Uterus (tissue), 4 donors: ENCODE measurements around the gene TLE2. TPM values are rescaled to one million over a fixed set of nuclear protein-coding genes. Genes with fewer than 3 reads are reported as not detected.

ENCODE experiments used
- DNase-seq, 2 donors: peaks; one replicate each; pipeline ENCODE4 v3.0.0-alpha.2; 2019 to 2020
- H3K27ac ChIP-seq, 2 donors: fragments of 200-600 bp; sonication (generic); 1 replicate in 1 of 2; 2 replicates in 1 of 2; pipeline ENCODE4 v1.5.1; 2016 to 2018
- H3K27me3 ChIP-seq, 2 donors: fragments of 200-600 bp; sonication (generic); one replicate each; pipeline ENCODE4 v1.5.1; 2018 to 2019; ENCODE audit warnings: control low read depth in 1 of 2
- H3K36me3 ChIP-seq, 2 donors: fragments of 200-600 bp; sonication (generic); one replicate each; pipeline ENCODE4 v1.5.1; 2019; ENCODE audit warnings: control low read depth in 1 of 2
- H3K4me1 ChIP-seq, 2 donors: fragments of 200-600 bp; sonication (generic); one replicate each; pipeline ENCODE4 v1.5.1; 2018 to 2019; ENCODE audit warnings: control low read depth in 1 of 2
- H3K4me3 ChIP-seq, 2 donors: fragments of 200-600 bp; sonication (generic); 1 replicate in 1 of 2; 2 replicates in 1 of 2; pipeline ENCODE4 v1.5.1; 2018 to 2019; ENCODE audit warnings: mild to moderate bottlenecking in 1 of 2
- H3K9me3 ChIP-seq, 2 donors: fragments of 200-600 bp; sonication (generic); one replicate each; pipeline ENCODE4 v1.5.1; 2019; ENCODE audit warnings: control low read depth in 1 of 2
- POLR2A ChIP-seq, 2 donors: fragments of 450-650 bp; IDR thresholded peaks; one replicate each; pipeline ENCODE4 v1.6.1; 2016; ENCODE audit warnings: antibody characterized with exemption in 2 of 2, mild to moderate bottlenecking in 1 of 2, moderate library complexity in 1 of 2
- intact Hi-C: fragments of 100-400 bp; cut with DNase I; formaldehyde crosslinking; loops from one replicate; pipeline ENCODE4 v1.15.1; 2023; ENCODE audit warnings: low total_unique reads
- total RNA-seq, 4 donors: library from RNA; depleted of rRNA in 3 of 4; stranded (reverse); fragments of >200 nt in 3 of 4; gene quantifications; one replicate each; pipeline versions ENCODE4 v1.1.0 to v1.2.4, GENCODE V29; 2014 to 2023
- TF ChIP-seq, protein P1 (sequence below), 4 experiments: fragments of 200-600 bp in 2 of 4; fragments of 450-650 bp in 2 of 4; sonication (generic) in 2 of 4; IDR thresholded peaks; one replicate each; pipeline ENCODE4 v1.5.1; 2016 to 2019; ENCODE audit warnings: antibody characterized with exemption in 4 of 4, mild to moderate bottlenecking in 2 of 4, moderate library complexity in 1 of 4
- donor health status: DM: yes; HTN: yes; CAD: no.

Gene TLE2
- total RNA-seq, 4 donors from 2014 or later = 24.9 to 102 (median 62.3) TPM

DNA sequence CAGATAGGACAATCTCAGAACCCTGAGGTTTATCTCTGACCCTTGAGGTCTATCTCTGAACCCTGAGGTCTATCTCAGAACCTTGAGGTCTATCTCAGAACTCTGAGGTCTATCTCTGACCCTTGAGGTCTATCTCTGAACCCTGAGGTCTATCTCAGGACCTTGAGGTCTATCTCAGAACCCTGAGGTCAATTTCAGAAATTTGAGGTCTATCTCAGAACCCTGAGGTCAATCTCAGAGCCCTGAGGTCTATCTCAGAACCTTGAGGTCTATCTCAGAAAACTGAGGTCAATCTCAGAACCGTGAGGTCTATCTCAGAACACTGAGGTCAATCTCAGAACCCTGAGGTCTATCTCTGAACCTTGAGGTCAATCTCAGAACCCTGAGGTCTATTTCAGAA, 2.3 kb downstream of the TLE2 start:
- H3K4me1 ChIP-seq = peaks cover 0 to 7% of the 10 kb centered on the region in 2 donors
- TF ChIP-seq POLR2A (IDR thresholded peaks at IDR 0.05) = no peak
- TF ChIP-seq, protein P1, sequence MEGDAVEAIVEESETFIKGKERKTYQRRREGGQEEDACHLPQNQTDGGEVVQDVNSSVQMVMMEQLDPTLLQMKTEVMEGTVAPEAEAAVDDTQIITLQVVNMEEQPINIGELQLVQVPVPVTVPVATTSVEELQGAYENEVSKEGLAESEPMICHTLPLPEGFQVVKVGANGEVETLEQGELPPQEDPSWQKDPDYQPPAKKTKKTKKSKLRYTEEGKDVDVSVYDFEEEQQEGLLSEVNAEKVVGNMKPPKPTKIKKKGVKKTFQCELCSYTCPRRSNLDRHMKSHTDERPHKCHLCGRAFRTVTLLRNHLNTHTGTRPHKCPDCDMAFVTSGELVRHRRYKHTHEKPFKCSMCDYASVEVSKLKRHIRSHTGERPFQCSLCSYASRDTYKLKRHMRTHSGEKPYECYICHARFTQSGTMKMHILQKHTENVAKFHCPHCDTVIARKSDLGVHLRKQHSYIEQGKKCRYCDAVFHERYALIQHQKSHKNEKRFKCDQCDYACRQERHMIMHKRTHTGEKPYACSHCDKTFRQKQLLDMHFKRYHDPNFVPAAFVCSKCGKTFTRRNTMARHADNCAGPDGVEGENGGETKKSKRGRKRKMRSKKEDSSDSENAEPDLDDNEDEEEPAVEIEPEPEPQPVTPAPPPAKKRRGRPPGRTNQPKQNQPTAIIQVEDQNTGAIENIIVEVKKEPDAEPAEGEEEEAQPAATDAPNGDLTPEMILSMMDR (IDR thresholded peaks at IDR 0.05) = no peak
- H3K4me3 ChIP-seq = no peak overlapping the region
- DNase-seq = no peak
- H3K27me3 ChIP-seq = no peaks in the 10 kb centered on the region
- no peaks in the 10 kb centered on the region for H3K9me3 ChIP-seq
- no peaks in the 10 kb centered on the region for H3K36me3 ChIP-seq
- intact Hi-C loops = no loop called here
- H3K27ac ChIP-seq = no peak overlapping the region

GRCh38 chr19:3025549-3025886, 3.6 kb downstream of the TLE2 start:
- Histone ChIP-seq H3K9me3 (no peaks in the 10 kb centered on the region), H3K36me3 (no peaks in the 10 kb centered on the region), H3K27me3 (no peaks in the 10 kb centered on the region), H3K27ac (no peak overlapping the region), H3K4me1 (peaks cover 0 to 7% of the 10 kb centered on the region in 2 donors), H3K4me3 (no peak overlapping the region)
- intact Hi-C loops = no loop called here
- TF ChIP-seq POLR2A (IDR thresholded peaks at IDR 0.05) = no peak
- TF ChIP-seq, protein P1 (IDR thresholded peaks at IDR 0.05) = no peak
- DNase-seq = no peak

GRCh38 chr19:3024870-3025548, 4.1 kb downstream of the TLE2 start:
- Histone ChIP-seq H3K27ac (no peak overlapping the region), H3K27me3 (no peaks in the 10 kb centered on the region), H3K36me3 (no peaks in the 10 kb centered on the region), H3K9me3 (no peaks in the 10 kb centered on the region), H3K4me1 (peaks cover 0 to 7% of the 10 kb centered on the region in 2 donors), H3K4me3 (no peak overlapping the region)
- TF ChIP-seq, protein P1 (IDR thresholded peaks at IDR 0.05) = no peak
- no peak for TF ChIP-seq POLR2A (IDR thresholded peaks at IDR 0.05)
- intact Hi-C loops = no loop called here
- no peak for DNase-seq

- DNase-seq = no peak
- Histone ChIP-seq H3K27me3 (no peaks in the 10 kb centered on the region), H3K4me3 (no peak overlapping the region), H3K36me3 (no peaks in the 10 kb centered on the region), H3K27ac (no peak overlapping the region), H3K9me3 (no peaks in the 10 kb centered on the region), H3K4me1 (peaks cover 0 to 7% of the 10 kb centered on the region in 2 donors)
- intact Hi-C loops = no loop called here
- no peak for TF ChIP-seq POLR2A (IDR thresholded peaks at IDR 0.05)
- TF ChIP-seq, protein P1 (IDR thresholded peaks at IDR 0.05) = no peak
Observed at GRCh38 chr19:3024509-3024869, 4.6 kb downstream of the TLE2 start.

DNA sequence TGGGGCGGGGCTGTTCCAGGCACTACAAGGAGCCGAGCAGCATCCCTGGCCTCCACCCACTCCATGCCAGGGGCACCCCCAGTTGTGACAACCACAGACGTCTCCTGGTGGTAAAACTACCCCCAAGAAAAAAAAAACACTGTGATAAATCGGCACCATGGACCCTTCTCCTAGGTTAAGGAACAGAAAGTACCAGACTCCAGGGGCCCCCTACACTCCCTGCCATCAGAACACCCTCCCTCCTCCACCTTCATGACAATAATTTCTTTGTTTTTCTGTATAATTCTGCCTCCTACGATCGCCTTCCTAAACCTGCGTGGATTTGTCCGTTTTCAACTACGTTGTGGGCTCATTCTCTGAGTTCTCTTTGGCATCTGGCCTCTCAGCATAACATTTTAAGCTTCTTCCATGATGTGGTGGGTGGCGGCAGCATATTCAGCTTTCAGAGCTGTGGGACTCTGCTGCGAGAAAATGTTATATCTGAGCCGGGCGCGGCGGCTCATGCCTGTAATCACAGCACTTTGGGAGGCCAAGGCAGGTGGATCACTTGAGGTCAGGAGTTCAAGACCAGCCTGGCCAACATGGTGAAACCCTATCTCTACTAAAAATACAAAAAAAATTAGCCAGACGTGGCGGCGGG, 8.6 kb downstream of the TLE2 start:
- intact Hi-C loops = no loop called here
- Histone ChIP-seq H3K4me1 (no peaks in the 10 kb centered on the region), H3K9me3 (no peaks in the 10 kb centered on the region), H3K36me3 (no peaks in the 10 kb centered on the region), H3K4me3 (no peak overlapping the region), H3K27me3 (no peaks in the 10 kb centered on the region), H3K27ac (no peak overlapping the region)
- DNase-seq = no peak
- TF ChIP-seq, protein P1 (IDR thresholded peaks at IDR 0.05) = no peak
- TF ChIP-seq POLR2A (IDR thresholded peaks at IDR 0.05) = no peak
